Neural cell (in vitro differentiated cells): ENCODE data around the gene TSNAXIP1.

Experiments
- CTCF ChIP-seq: fragments of 450-650 bp; IDR thresholded peaks from 2 replicates; pipeline ENCODE4 v1.5.1; 2014; ENCODE audit warnings: antibody characterized with exemption, mild to moderate bottlenecking, moderate library complexity; ENCODE audit not compliant: poor library complexity, severe bottlenecking
- EZH2 ChIP-seq: fragments of 200-600, 300-800 bp; shearing (Covaris generic), sonication (generic); IDR thresholded peaks from 2 replicates; pipeline ENCODE4 v1.6.1; 2014; ENCODE audit warnings: antibody characterized with exemption, low read length, borderline replicate concordance, mild to moderate bottlenecking; ENCODE audit not compliant: insufficient read depth, poor library complexity, severe bottlenecking
- POLR2AphosphoS5 ChIP-seq: IDR thresholded peaks from 2 replicates; pipeline ENCODE4 v1.6.1; 2012
- RAD21 ChIP-seq: fragments of 450-650 bp; conservative IDR thresholded peaks from 2 replicates; pipeline ENCODE4 v1.6.1; 2014; ENCODE audit warnings: antibody characterized with exemption, mild to moderate bottlenecking, moderate library complexity
- TF ChIP-seq, protein P1 (sequence below): IDR thresholded peaks from 2 replicates; pipeline ENCODE4 v1.6.1; 2012; ENCODE audit warnings: borderline replicate concordance

DNA sequence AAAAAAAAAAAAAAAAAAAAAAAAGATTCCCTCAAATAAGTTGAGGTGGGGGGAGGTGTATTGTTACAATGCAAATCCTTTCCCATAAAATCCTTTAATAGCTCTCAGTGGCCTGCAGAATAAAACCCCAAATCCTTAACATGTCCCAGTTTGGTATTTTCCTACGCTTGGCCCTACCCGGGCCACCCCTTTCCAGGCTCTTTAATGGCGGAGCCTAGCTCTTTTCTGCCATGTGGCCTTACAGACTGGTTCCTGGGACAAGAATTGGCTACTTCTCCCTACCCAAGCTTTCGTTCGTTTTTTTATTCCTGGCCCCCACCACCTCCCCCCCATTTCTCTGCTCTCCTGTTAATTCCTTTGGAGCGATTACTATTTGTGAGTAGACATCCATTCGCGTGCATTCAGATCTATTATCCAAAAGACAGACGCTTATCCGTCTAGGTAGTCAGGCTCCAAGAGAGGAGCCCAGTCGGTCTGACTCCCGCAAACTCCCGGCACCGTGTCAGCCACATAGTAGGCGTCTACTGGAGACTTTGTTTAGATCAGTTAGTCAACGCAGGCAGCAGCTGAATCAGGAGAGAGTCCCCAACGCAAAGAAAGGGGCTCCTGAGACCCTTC lies 34.6 kb downstream of the TSNAXIP1 start:
- TF ChIP-seq, protein P1, sequence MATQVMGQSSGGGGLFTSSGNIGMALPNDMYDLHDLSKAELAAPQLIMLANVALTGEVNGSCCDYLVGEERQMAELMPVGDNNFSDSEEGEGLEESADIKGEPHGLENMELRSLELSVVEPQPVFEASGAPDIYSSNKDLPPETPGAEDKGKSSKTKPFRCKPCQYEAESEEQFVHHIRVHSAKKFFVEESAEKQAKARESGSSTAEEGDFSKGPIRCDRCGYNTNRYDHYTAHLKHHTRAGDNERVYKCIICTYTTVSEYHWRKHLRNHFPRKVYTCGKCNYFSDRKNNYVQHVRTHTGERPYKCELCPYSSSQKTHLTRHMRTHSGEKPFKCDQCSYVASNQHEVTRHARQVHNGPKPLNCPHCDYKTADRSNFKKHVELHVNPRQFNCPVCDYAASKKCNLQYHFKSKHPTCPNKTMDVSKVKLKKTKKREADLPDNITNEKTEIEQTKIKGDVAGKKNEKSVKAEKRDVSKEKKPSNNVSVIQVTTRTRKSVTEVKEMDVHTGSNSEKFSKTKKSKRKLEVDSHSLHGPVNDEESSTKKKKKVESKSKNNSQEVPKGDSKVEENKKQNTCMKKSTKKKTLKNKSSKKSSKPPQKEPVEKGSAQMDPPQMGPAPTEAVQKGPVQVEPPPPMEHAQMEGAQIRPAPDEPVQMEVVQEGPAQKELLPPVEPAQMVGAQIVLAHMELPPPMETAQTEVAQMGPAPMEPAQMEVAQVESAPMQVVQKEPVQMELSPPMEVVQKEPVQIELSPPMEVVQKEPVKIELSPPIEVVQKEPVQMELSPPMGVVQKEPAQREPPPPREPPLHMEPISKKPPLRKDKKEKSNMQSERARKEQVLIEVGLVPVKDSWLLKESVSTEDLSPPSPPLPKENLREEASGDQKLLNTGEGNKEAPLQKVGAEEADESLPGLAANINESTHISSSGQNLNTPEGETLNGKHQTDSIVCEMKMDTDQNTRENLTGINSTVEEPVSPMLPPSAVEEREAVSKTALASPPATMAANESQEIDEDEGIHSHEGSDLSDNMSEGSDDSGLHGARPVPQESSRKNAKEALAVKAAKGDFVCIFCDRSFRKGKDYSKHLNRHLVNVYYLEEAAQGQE = no peak
- TF ChIP-seq CTCF (no peak), EZH2 (no peak), POLR2AphosphoS5 (no peak), RAD21 (no peak)
